Measurements from ENCODE around the gene NGEF.
"Not testable (repeated sequence)": the region's sequence is repeated elsewhere in the genome, so short reads cannot be mapped to it uniquely, and the experiment has no call there.

The NGEF gene

GRCh38 chr2:233019610-233020009, 6.6 kb upstream of the NGEF start:
- DNase-seq, result not testable (repeated sequence)

- no peak for DNase-seq
Observed at GRCh38 chr2:233017947-233018346, 4.9 kb upstream of the NGEF start.

- no peak for DNase-seq
Observed at GRCh38 chr2:233015019-233015645, 2.1 kb upstream of the NGEF start.

- no peak for DNase-seq
Observed at GRCh38 chr2:233013650-233014049, 594 bp upstream of the NGEF start.

- no peak for DNase-seq
Observed at GRCh38 chr2:233012301-233012971, 620 bp downstream of the NGEF start.

- DNase-seq, result no peak
Observed at GRCh38 chr2:233011702-233012131, 1.3 kb downstream of the NGEF start.

GRCh38 chr2:233011268-233011650, 1.8 kb downstream of the NGEF start:
- DNase-seq, result no peak

- DNase-seq, result no peak
Observed at GRCh38 chr2:233010569-233011267, 2.3 kb downstream of the NGEF start.

GRCh38 chr2:233009661-233010060, 3.4 kb downstream of the NGEF start:
- DNase-seq, result no peak

GRCh38 chr2:233007739-233008138, 5.3 kb downstream of the NGEF start:
- no peak for DNase-seq

- DNase-seq, result no peak
Observed at GRCh38 chr2:233007270-233007669, 5.8 kb downstream of the NGEF start.

- DNase-seq, result no peak
Observed at GRCh38 chr2:233006648-233007047, 6.4 kb downstream of the NGEF start.

- DNase-seq, result no peak
Observed at GRCh38 chr2:233005096-233005495, 8.0 kb downstream of the NGEF start.

GRCh38 chr2:233003658-233004555, 9.1 kb downstream of the NGEF start:
- no peak for DNase-seq

- DNase-seq, result no peak
Observed at GRCh38 chr2:233002829-233003657, 10.0 kb downstream of the NGEF start.

GRCh38 chr2:233000886-233001750, 11.9 kb downstream of the NGEF start:
- no peak for DNase-seq

GRCh38 chr2:232999354-232999753, 13.7 kb downstream of the NGEF start:
- DNase-seq, result no peak

GRCh38 chr2:232998666-232998985, 14.4 kb downstream of the NGEF start:
- no peak for DNase-seq

- DNase-seq, result no peak
Observed at GRCh38 chr2:232997749-232998665, 15.0 kb downstream of the NGEF start.

GRCh38 chr2:232994446-232994845, 18.6 kb downstream of the NGEF start:
- no peak for DNase-seq
